ENCODE data around the gene FDX1.

The FDX1 gene

GRCh38 chr11:110507328-110507727, 77.6 kb downstream of the FDX1 start:
- no peak for DNase-seq (ENCODE audit: low read depth in 2 of 2)

- DNase-seq (ENCODE audit: low read depth in 2 of 2): no peak
These were observed 79.0 kb downstream of the FDX1 start for GRCh38 chr11:110508786-110509185.

- DNase-seq (ENCODE audit: low read depth in 2 of 2): no peak
These were observed 79.7 kb downstream of the FDX1 start for GRCh38 chr11:110509472-110509871.

- no peak for DNase-seq (ENCODE audit: low read depth in 2 of 2)
These were observed 82.3 kb downstream of the FDX1 start for GRCh38 chr11:110512026-110512425.

- DNase-seq (ENCODE audit: low read depth in 2 of 2): no peak
These were observed 83.6 kb downstream of the FDX1 start for GRCh38 chr11:110513259-110513801.

- DNase-seq (ENCODE audit: low read depth in 2 of 2): no peak
These were observed 84.2 kb downstream of the FDX1 start for GRCh38 chr11:110513846-110514437.

Measured in stimulated activated CD4-positive, alpha-beta T cell treated with anti-CD3 and anti-CD28 coated beads, Interleukin-4, amount 100 ng/mL, for 48 hours (primary cell).